Measurements from ENCODE around the gene ASF1B.

ASF1B gene

DNA sequence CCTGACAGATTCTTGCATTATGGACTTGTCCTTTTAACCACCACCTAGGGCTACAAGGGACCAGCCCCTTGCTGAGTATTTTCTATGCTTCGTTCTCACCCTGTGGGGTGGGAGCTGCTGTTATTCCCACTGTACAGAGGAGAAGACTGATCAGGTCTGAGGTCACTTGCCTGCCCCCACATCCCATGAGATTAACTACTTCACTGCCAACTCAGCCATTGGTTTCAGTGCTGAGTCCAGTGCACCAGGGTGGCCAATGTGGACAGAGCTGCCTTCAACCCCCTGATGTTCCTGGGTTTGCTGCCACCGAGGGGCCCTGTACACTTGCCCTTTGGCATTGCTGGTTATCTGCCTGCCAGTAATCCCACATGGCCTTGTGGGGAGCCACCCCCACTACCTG lies 25.7 kb downstream of the ASF1B start:
- no peak overlapping the region for H3K4me2 ChIP-seq (ENCODE audit: low read length)
- no peaks in the 10 kb centered on the region for H3K9me3 ChIP-seq (ENCODE audit: control insufficient read depth, low read length)
- no peak overlapping the region for H3K9ac ChIP-seq
- H2AFZ ChIP-seq, result no peak overlapping the region
- H3K36me3 ChIP-seq (ENCODE audit: control insufficient read depth, insufficient read depth, low read length), result no peaks in the 10 kb centered on the region
- H3K27me3 ChIP-seq (ENCODE audit: control insufficient read depth, insufficient read depth, low read length), result no peaks in the 10 kb centered on the region
- H3K4me1 ChIP-seq, result peaks cover 10% of the 10 kb centered on the region
- TF ChIP-seq, protein P1, sequence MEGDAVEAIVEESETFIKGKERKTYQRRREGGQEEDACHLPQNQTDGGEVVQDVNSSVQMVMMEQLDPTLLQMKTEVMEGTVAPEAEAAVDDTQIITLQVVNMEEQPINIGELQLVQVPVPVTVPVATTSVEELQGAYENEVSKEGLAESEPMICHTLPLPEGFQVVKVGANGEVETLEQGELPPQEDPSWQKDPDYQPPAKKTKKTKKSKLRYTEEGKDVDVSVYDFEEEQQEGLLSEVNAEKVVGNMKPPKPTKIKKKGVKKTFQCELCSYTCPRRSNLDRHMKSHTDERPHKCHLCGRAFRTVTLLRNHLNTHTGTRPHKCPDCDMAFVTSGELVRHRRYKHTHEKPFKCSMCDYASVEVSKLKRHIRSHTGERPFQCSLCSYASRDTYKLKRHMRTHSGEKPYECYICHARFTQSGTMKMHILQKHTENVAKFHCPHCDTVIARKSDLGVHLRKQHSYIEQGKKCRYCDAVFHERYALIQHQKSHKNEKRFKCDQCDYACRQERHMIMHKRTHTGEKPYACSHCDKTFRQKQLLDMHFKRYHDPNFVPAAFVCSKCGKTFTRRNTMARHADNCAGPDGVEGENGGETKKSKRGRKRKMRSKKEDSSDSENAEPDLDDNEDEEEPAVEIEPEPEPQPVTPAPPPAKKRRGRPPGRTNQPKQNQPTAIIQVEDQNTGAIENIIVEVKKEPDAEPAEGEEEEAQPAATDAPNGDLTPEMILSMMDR (IDR thresholded peaks at IDR 0.05), result no peak
- H3K4me3 ChIP-seq (ENCODE audit: low read depth, low read length), result no peak overlapping the region
- peaks cover 37% of the 10 kb centered on the region for H3K79me2 ChIP-seq
- H3K27ac ChIP-seq, result no peak overlapping the region

DNA sequence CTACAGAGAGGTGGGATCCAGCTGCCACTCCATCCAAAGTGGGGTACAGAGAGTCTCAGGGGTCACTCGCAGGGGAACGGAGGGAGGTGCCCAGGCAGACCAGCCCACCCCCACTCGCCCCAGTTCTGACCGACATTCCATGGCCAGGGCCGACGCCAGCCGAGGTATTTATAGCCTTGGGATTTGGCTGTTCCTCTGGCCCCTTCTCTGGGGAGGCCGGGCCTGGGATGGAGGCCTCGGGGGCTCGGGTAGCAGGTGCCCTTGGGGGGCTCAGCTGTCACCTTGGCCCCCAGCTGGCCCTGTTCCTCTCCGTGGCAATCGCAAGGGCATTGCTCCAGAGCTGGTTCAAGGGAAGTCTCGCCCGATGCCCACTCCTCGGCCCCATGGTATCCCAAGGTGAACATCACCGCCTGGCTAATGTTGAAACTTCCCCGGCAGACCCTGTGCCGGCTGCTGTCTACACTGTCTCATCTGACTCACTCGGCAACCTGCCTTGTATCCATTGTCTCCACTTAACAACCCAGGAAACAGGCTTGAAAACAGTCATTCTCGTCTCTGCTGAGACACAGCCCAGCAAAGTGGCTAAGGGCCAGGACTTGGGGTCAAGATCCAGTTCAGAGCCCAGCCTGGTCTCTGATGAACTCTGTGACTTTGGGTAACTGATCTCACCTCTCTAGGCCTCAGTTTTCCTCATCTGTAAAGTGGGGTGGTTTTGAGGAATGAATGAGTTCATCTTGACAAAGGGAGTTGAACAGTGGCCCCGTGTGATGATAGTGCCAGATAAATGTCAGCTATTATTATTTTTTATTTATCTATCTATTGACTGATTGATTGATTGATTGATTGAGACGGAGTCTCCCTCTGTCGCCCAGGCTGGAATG lies 28.6 kb downstream of the ASF1B start:
- no peak overlapping the region for H3K4me3 ChIP-seq (ENCODE audit: low read depth, low read length)
- no peaks in the 10 kb centered on the region for H3K27me3 ChIP-seq (ENCODE audit: control insufficient read depth, insufficient read depth, low read length)
- H3K27ac ChIP-seq, result no peak overlapping the region
- no peaks in the 10 kb centered on the region for H3K9me3 ChIP-seq (ENCODE audit: control insufficient read depth, low read length)
- TF ChIP-seq, protein P1 (IDR thresholded peaks at IDR 0.05), result no peak
- H3K4me2 ChIP-seq (ENCODE audit: low read length), result no peak overlapping the region
- no peak overlapping the region for H2AFZ ChIP-seq
- no peaks in the 10 kb centered on the region for H3K36me3 ChIP-seq (ENCODE audit: control insufficient read depth, insufficient read depth, low read length)
- peaks cover under 1% of the 10 kb centered on the region for H3K4me1 ChIP-seq
- peaks cover 16% of the 10 kb centered on the region for H3K79me2 ChIP-seq
- H3K9ac ChIP-seq, result no peak overlapping the region

DNA sequence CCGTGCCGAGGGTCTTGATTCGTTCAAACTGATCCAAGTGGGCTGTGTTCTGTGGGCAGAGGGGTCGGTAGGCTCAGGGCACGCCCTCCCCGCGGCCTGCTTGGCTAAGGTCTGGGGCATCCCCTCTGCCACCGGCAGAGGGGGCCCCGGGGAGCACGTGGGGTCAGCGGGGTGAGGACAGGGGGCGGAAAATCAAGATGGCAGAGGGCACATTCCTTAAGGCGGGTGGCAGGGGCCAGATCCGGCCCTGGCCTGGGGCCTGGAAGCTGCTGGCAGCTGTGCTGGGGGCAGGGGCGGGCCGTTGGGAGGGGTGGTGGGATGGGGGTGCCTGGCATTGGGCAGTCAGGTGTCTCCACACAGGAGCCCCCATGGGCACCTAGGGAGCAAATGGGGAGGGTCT lies 29.5 kb downstream of the ASF1B start:
- no peaks in the 10 kb centered on the region for H3K9me3 ChIP-seq (ENCODE audit: control insufficient read depth, low read length)
- H3K9ac ChIP-seq, result no peak overlapping the region
- no peak overlapping the region for H3K4me3 ChIP-seq (ENCODE audit: low read depth, low read length)
- H3K4me2 ChIP-seq (ENCODE audit: low read length), result no peak overlapping the region
- no peaks in the 10 kb centered on the region for H3K36me3 ChIP-seq (ENCODE audit: control insufficient read depth, insufficient read depth, low read length)
- no peaks in the 10 kb centered on the region for H3K27me3 ChIP-seq (ENCODE audit: control insufficient read depth, insufficient read depth, low read length)
- no peak overlapping the region for H3K27ac ChIP-seq
- H3K79me2 ChIP-seq, result peaks cover 11% of the 10 kb centered on the region
- TF ChIP-seq, protein P1 (IDR thresholded peaks at IDR 0.05), result no peak
- no peaks in the 10 kb centered on the region for H3K4me1 ChIP-seq
- H2AFZ ChIP-seq, result no peak overlapping the region

DNA sequence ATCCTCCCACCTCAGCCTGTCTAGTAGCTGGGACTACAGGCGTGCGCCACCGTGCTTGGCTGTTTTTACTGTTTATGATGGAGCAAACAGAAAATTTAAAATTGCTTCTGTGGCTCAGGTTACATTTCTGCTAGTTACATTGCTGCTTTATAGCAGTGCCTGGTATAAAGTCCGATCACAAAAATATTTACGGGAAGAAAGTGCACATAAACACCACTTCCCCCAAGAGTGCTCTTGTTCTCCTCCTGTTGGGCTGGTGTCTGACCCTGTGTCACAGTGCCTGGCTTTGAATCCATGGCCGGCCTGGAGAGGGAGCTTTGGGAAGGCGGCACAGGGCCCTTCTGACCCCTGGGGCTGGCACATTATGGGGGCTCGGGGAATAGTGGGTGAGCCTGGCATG lies 30.7 kb downstream of the ASF1B start:
- Histone ChIP-seq H3K36me3 (ENCODE audit: control insufficient read depth, insufficient read depth, low read length) (no peaks in the 10 kb centered on the region), H3K79me2 (peaks cover 7% of the 10 kb centered on the region), H3K4me1 (no peaks in the 10 kb centered on the region), H2AFZ (no peak overlapping the region), H3K4me3 (ENCODE audit: low read depth, low read length) (no peak overlapping the region), H3K27me3 (ENCODE audit: control insufficient read depth, insufficient read depth, low read length) (no peaks in the 10 kb centered on the region), H3K9me3 (ENCODE audit: control insufficient read depth, low read length) (no peaks in the 10 kb centered on the region), H3K9ac (no peak overlapping the region), H3K4me2 (ENCODE audit: low read length) (no peak overlapping the region), H3K27ac (no peak overlapping the region)
- TF ChIP-seq, protein P1 (IDR thresholded peaks at IDR 0.05), result no peak

DNA sequence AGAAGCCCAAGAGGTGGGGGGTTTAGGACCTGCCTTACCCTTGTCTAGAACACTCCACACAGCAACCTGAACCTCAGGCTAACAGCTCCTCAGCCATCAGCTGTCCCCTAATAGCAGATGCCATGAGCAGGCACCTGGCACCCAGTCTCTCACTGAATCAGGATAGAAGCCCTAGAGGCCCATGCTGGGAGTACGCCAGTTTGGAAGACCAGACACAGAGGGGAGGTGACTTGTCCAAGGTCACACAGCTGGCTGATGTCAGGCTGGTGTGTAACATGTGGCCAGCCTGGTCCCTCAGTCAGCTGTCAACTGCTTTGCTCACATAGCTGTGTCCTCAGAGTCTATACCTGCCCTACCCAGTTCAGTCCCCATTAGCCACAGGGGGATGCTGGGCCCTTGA lies 33.1 kb downstream of the ASF1B start:
- Histone ChIP-seq H2AFZ (no peak overlapping the region), H3K4me3 (ENCODE audit: low read depth, low read length) (no peak overlapping the region), H3K27me3 (ENCODE audit: control insufficient read depth, insufficient read depth, low read length) (no peaks in the 10 kb centered on the region), H3K9ac (no peak overlapping the region), H3K36me3 (ENCODE audit: control insufficient read depth, insufficient read depth, low read length) (no peaks in the 10 kb centered on the region), H3K4me2 (ENCODE audit: low read length) (no peak overlapping the region), H3K4me1 (no peaks in the 10 kb centered on the region), H3K9me3 (ENCODE audit: control insufficient read depth, low read length) (no peaks in the 10 kb centered on the region), H3K79me2 (no peaks in the 10 kb centered on the region), H3K27ac (no peak overlapping the region)
- TF ChIP-seq, protein P1 (IDR thresholded peaks at IDR 0.05), result no peak

Measured in parathyroid adenoma (tissue), 2 donors.